ENCODE data around the gene SRRM3.
A peak's percentile ranks its signal among the peaks of the same experiment; 100 is the strongest.
"Not testable (repeated sequence)": the region's sequence is repeated elsewhere in the genome, so short reads cannot be mapped to it uniquely, and the experiment has no call there.

Gene SRRM3

GRCh38 chr7:76231071-76231470, 29.4 kb downstream of the SRRM3 start:
- DNase-seq (ENCODE audit: low spot score) = no peak

GRCh38 chr7:76231583-76231982, 29.9 kb downstream of the SRRM3 start:
- DNase-seq (ENCODE audit: low spot score) = no peak

GRCh38 chr7:76232698-76233097, 31.0 kb downstream of the SRRM3 start:
- no peak for DNase-seq (ENCODE audit: low spot score)

- no peak for DNase-seq (ENCODE audit: low spot score)
Measured at GRCh38 chr7:76233538-76234281, 32.0 kb downstream of the SRRM3 start.

- no peak for DNase-seq (ENCODE audit: low spot score)
Measured at GRCh38 chr7:76234282-76234584, 32.5 kb downstream of the SRRM3 start.

- peak; percentile 61 for DNase-seq (ENCODE audit: low spot score)
Measured at GRCh38 chr7:76234931-76235441, 33.3 kb downstream of the SRRM3 start.

GRCh38 chr7:76236224-76236623, 34.5 kb downstream of the SRRM3 start:
- DNase-seq (ENCODE audit: low spot score) = no peak

- peak; percentile 17 for DNase-seq (ENCODE audit: low spot score)
Measured at GRCh38 chr7:76238326-76238725, 36.6 kb downstream of the SRRM3 start.

GRCh38 chr7:76241141-76241540, 39.4 kb downstream of the SRRM3 start:
- no peak for DNase-seq (ENCODE audit: low spot score)

GRCh38 chr7:76242517-76243063, 40.9 kb downstream of the SRRM3 start:
- DNase-seq (ENCODE audit: low spot score) = not testable (repeated sequence)

- DNase-seq (ENCODE audit: low spot score) = no peak
Measured at GRCh38 chr7:76244781-76245391, 43.2 kb downstream of the SRRM3 start.

GRCh38 chr7:76246804-76247389, 45.2 kb downstream of the SRRM3 start:
- DNase-seq (ENCODE audit: low spot score) = no peak

- no peak for DNase-seq (ENCODE audit: low spot score)
Measured at GRCh38 chr7:76247938-76248337, 46.2 kb downstream of the SRRM3 start.

GRCh38 chr7:76252021-76252420, 50.3 kb downstream of the SRRM3 start:
- DNase-seq (ENCODE audit: low spot score) = no peak

GRCh38 chr7:76254781-76255180, 53.1 kb downstream of the SRRM3 start:
- no peak for DNase-seq (ENCODE audit: low spot score)

GRCh38 chr7:76257973-76258372, 56.3 kb downstream of the SRRM3 start:
- DNase-seq (ENCODE audit: low spot score) = no peak

- DNase-seq (ENCODE audit: low spot score) = no peak
Measured at GRCh38 chr7:76259124-76260093, 57.7 kb downstream of the SRRM3 start.

GRCh38 chr7:76260171-76260703, 58.5 kb downstream of the SRRM3 start:
- DNase-seq (ENCODE audit: low spot score) = peak; percentile 77

GRCh38 chr7:76261329-76261728, 59.6 kb downstream of the SRRM3 start:
- DNase-seq (ENCODE audit: low spot score) = no peak

- no peak for DNase-seq (ENCODE audit: low spot score)
Measured at GRCh38 chr7:76261931-76262330, 60.2 kb downstream of the SRRM3 start.

GRCh38 chr7:76262683-76263402, 61.1 kb downstream of the SRRM3 start:
- peak; percentile 79 for DNase-seq (ENCODE audit: low spot score)

All from D341Med (cell line).